Natural killer cell treated with Interleukin-12 subunit alpha and Interleukin-12 subunit beta and Interleukin-15 and Interleukin-18, amount 100 ng/mL, for 72 hours (primary cell): ENCODE measurements around the gene STK25. TPM values are rescaled to one million over a fixed set of nuclear protein-coding genes. Genes with fewer than 3 reads are reported as not detected.

Source experiments
- ATAC-seq, 2 donors: fragments of 150-1000 bp; cut with Tn5 transposase in 1 of 2; sonication (Bioruptor Pico), chemical (Tn5 transposase) in 1 of 2; 2 replicates each; pipeline ENCODE4 v1.10.0; 2021
- DNase-seq: peaks from one replicate; pipeline ENCODE4 v3.0.0; 2022; ENCODE audit warnings: low spot score
- H3K27ac Mint-ChIP-seq, 2 donors: 1 replicate in 1 of 2; 2 replicates in 1 of 2; pipeline ENCODE4 v1.8.0; 2022; ENCODE audit warnings: mixed read lengths in 2 of 2, mild to moderate bottlenecking in 1 of 2, moderate library complexity in 1 of 2
- H3K27me3 Mint-ChIP-seq, 2 donors: 1 replicate in 1 of 2; 2 replicates in 1 of 2; pipeline ENCODE4 v1.8.0; 2022; ENCODE audit warnings: mixed read lengths in 2 of 2
- H3K36me3 Mint-ChIP-seq: one replicate; pipeline ENCODE4 v1.8.0; 2022; ENCODE audit warnings: mixed read lengths
- H3K4me1 Mint-ChIP-seq, 2 donors: 1 replicate in 1 of 2; 2 replicates in 1 of 2; pipeline ENCODE4 v1.8.0; 2022; ENCODE audit warnings: low read depth in 2 of 2, mixed read lengths in 2 of 2, mild to moderate bottlenecking in 1 of 2
- H3K4me3 Mint-ChIP-seq: one replicate; pipeline ENCODE4 v1.8.0; 2022; ENCODE audit warnings: mixed read lengths
- H3K9me3 Mint-ChIP-seq: 2 replicates; pipeline ENCODE4 v1.8.0; 2022; ENCODE audit warnings: mixed read lengths
- total RNA-seq, 2 donors: library from RNA; stranded (reverse); gene quantifications; one replicate each; pipeline ENCODE4 v1.2.3, GENCODE V29; 2022

STK25 gene
- total RNA-seq, 2 donors from 2014 or later, result 110 to 169 TPM

GRCh38 chr2:241443486-241444223, 64.7 kb downstream of the STK25 start:
- H3K4me3 Mint-ChIP-seq, result peak overlapping the region; percentile 21
- DNase-seq (peak; percentile 85), ATAC-seq (peak; percentile 86 to 87)
- H3K9me3 Mint-ChIP-seq, result no peaks in the 10 kb centered on the region
- H3K27ac Mint-ChIP-seq, result peak overlapping the region; percentile 34 to 71
- H3K4me1 Mint-ChIP-seq, result peaks cover 22 to 27% of the 10 kb centered on the region in 2 donors
- H3K27me3 Mint-ChIP-seq, result peaks cover 7 to 9% of the 10 kb centered on the region in 2 donors
- no peaks in the 10 kb centered on the region for H3K36me3 Mint-ChIP-seq

Other genes with a start within 250 kb of the STK25 start
- gene HDLBP, start 192.9 kb downstream of the STK25 start, total RNA-seq, result 100 to 1,000 TPM; 295 to 479 TPM
- 100 to 1,000 TPM; 246 to 264 TPM for gene SEPTIN2, start 192.7 kb downstream of the STK25 start, total RNA-seq
- 10 to 100 TPM; 49.2 to 77.3 TPM for gene FARP2, start 152.3 kb downstream of the STK25 start, total RNA-seq
- 1 to 10 TPM; 1.0 to 2.2 TPM for gene BOK, start 50.2 kb upstream of the STK25 start, total RNA-seq
- 10 to 100 TPM; 26.9 to 55.9 TPM for gene THAP4, start 128.6 kb upstream of the STK25 start, total RNA-seq
- gene ATG4B, start 129.1 kb upstream of the STK25 start, total RNA-seq, result 100 to 1,000 TPM in 1 of 2 donors, 10 to 100 TPM in 1; 96.2 to 127 TPM
- 100 to 1,000 TPM in 1 of 2 donors, 10 to 100 TPM in 1; 65.1 to 155 TPM for gene DTYMK, start 178.2 kb upstream of the STK25 start, total RNA-seq
- 10 to 100 TPM; 27.8 to 70.6 TPM for gene ING5, start 193.5 kb upstream of the STK25 start, total RNA-seq
- gene D2HGDH, start 226.0 kb upstream of the STK25 start, total RNA-seq, result 10 to 100 TPM; 36.6 to 60.1 TPM